CD4-positive, alpha-beta T cell treated with Interleukin-10 for 1 hour (primary cell): ENCODE measurements around the gene UBXN1.

Experiments
- DNase-seq: peaks from one replicate; pipeline ENCODE4 v3.0.0-alpha.2; 2020

The UBXN1 gene

DNA sequence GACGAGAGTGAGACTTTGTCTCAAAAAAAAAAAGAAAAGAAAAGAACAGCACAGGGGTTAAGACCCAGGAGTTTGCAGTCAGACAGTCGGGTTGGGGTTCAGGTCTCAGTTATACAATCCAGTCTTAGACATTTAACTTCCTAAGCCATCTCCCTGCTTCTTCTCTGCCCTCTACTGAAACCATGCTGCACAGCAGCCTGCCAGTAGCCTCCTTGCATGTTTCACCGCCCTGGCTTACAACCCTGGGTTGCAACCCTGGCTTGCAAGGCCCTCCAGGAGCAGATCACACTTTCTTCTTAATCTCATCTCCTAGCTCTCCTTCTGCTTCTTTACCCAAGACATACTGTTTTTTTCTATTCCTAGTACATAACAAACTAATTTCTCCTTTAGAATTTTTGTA lies 51.2 kb downstream of the UBXN1 start:
- DNase-seq, result no peak
